SU-DHL-6 (cell line): ENCODE results near the gene MAK.

Source experiments
- H2AFZ ChIP-seq: fragments of 200-600 bp; sonication (generic); 2 replicates; pipeline ENCODE4 v1.6.1; 2014; ENCODE audit warnings: low read depth, mild to moderate bottlenecking, moderate library complexity, mixed read lengths, antibody characterized with exemption, low read length; ENCODE audit not compliant: severe bottlenecking
- H3F3A ChIP-seq: fragments of 200-600 bp; shearing (Covaris generic); 2 replicates; pipeline ENCODE4 v1.6.0; 2016; ENCODE audit warnings: antibody characterized with exemption, mild to moderate bottlenecking; ENCODE audit not compliant: insufficient read depth
- H3K27ac ChIP-seq: fragments of 200-600 bp; sonication (generic); 2 replicates; pipeline ENCODE4 v1.5.1; 2016; ENCODE audit warnings: low read depth, mild to moderate bottlenecking, low read length, moderate library complexity, mixed read lengths
- H3K27me3 ChIP-seq: fragments of 200-600 bp; sonication (generic), shearing (Covaris generic); 2 replicates; pipeline ENCODE4 v1.6.0; 2014; ENCODE audit warnings: mild to moderate bottlenecking, low read length
- H3K36me3 ChIP-seq: fragments of 200-600 bp; sonication (generic); 2 replicates; pipeline ENCODE4 v1.6.1; 2014; ENCODE audit warnings: mild to moderate bottlenecking, low read length, mixed read lengths
- H3K4me2 ChIP-seq: fragments of 300-600, 200-600 bp; shearing (Covaris generic), sonication (generic); 2 replicates; pipeline ENCODE4 v1.6.0; 2014; ENCODE audit warnings: low read length, low read depth, mild to moderate bottlenecking; ENCODE audit not compliant: poor library complexity, severe bottlenecking
- H3K4me3 ChIP-seq: fragments of 200-600 bp; sonication (generic); 2 replicates; pipeline ENCODE4 v1.5.1; 2014; ENCODE audit warnings: antibody characterized with exemption, low read length, mild to moderate bottlenecking, mixed read lengths; ENCODE audit not compliant: insufficient read depth, poor library complexity, severe bottlenecking
- H3K79me2 ChIP-seq: fragments of 200-600 bp; sonication (generic); 2 replicates; pipeline ENCODE4 v1.6.1; 2014; ENCODE audit warnings: mild to moderate bottlenecking, low read length, moderate library complexity; ENCODE audit not compliant: insufficient read depth
- H3K9ac ChIP-seq: fragments of 200-600 bp; sonication (generic); 2 replicates; pipeline ENCODE4 v1.7.0; 2014; ENCODE audit warnings: mild to moderate bottlenecking, low read length
- H3K9me2 ChIP-seq: fragments of 200-600 bp; sonication (generic); replicated peaks from 2 replicates; pipeline ENCODE4 v1.6.1; 2014; ENCODE audit warnings: low read length; ENCODE audit not compliant: insufficient read depth
- H3K9me3 ChIP-seq: fragments of 200-600 bp; sonication (generic); 2 replicates; pipeline ENCODE4 v1.6.1; 2014; ENCODE audit warnings: low read length, mixed read lengths; ENCODE audit not compliant: insufficient read depth
- H4K20me1 ChIP-seq: fragments of 200-600 bp; sonication (generic); 2 replicates; pipeline ENCODE4 v1.6.1; 2014; ENCODE audit warnings: low read depth, mild to moderate bottlenecking, antibody characterized with exemption, low read length, moderate library complexity, mixed read lengths
- EZH2phosphoT487 ChIP-seq: fragments of 200-600 bp; sonication (generic), shearing (Covaris generic); conservative IDR thresholded peaks from 2 replicates; pipeline ENCODE4 v1.6.1; 2018; ENCODE audit warnings: mild to moderate bottlenecking, antibody characterized with exemption, low read length, moderate library complexity, mixed read lengths
- TF ChIP-seq, protein P1 (sequence below): fragments of 200-600 bp; sonication (generic); IDR thresholded peaks from one replicate; pipeline ENCODE4 v1.5.1; 2017; ENCODE audit warnings: antibody characterized with exemption, mild to moderate bottlenecking, low read length, moderate library complexity; ENCODE audit not compliant: insufficient read depth, poor library complexity, severe bottlenecking

Gene MAK

DNA sequence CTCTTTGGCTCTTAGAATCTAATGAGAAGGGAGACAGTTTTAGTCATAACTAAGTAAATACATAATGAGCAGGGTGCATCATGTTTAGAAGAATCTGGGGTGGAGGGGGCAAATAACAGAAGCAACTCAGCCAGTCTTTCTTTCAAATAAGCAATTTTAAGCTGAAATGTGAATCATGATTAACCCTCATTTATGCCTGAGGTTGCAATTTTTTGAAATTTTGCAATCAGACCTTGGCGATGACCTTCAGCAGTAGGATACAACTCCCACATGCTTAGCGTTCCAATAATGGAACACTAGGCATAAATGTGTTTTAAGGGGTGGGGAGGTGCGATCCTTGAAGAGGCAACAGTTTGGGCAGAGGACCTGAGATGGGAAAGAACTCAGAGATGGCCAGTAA, 60.1 kb downstream of the MAK start:
- no peaks in the 10 kb centered on the region for H3K79me2 ChIP-seq
- H3K9ac ChIP-seq: no peak overlapping the region
- H3F3A ChIP-seq: no peaks in the 10 kb centered on the region
- no peak overlapping the region for H3K4me2 ChIP-seq
- H4K20me1 ChIP-seq: no peaks in the 10 kb centered on the region
- no peaks in the 10 kb centered on the region for H3K9me2 ChIP-seq
- peaks cover 3% of the 10 kb centered on the region; the same call in 1 of the 2 replicates for H3K36me3 ChIP-seq
- H3K9me3 ChIP-seq: no peaks in the 10 kb centered on the region
- no peak overlapping the region for H3K27ac ChIP-seq
- H3K27me3 ChIP-seq: no peaks in the 10 kb centered on the region
- TF ChIP-seq, protein P1, sequence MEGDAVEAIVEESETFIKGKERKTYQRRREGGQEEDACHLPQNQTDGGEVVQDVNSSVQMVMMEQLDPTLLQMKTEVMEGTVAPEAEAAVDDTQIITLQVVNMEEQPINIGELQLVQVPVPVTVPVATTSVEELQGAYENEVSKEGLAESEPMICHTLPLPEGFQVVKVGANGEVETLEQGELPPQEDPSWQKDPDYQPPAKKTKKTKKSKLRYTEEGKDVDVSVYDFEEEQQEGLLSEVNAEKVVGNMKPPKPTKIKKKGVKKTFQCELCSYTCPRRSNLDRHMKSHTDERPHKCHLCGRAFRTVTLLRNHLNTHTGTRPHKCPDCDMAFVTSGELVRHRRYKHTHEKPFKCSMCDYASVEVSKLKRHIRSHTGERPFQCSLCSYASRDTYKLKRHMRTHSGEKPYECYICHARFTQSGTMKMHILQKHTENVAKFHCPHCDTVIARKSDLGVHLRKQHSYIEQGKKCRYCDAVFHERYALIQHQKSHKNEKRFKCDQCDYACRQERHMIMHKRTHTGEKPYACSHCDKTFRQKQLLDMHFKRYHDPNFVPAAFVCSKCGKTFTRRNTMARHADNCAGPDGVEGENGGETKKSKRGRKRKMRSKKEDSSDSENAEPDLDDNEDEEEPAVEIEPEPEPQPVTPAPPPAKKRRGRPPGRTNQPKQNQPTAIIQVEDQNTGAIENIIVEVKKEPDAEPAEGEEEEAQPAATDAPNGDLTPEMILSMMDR: no peak
- TF ChIP-seq EZH2phosphoT487: no peak
- no peak overlapping the region for H3K4me3 ChIP-seq
- H2AFZ ChIP-seq: no peak overlapping the region

DNA sequence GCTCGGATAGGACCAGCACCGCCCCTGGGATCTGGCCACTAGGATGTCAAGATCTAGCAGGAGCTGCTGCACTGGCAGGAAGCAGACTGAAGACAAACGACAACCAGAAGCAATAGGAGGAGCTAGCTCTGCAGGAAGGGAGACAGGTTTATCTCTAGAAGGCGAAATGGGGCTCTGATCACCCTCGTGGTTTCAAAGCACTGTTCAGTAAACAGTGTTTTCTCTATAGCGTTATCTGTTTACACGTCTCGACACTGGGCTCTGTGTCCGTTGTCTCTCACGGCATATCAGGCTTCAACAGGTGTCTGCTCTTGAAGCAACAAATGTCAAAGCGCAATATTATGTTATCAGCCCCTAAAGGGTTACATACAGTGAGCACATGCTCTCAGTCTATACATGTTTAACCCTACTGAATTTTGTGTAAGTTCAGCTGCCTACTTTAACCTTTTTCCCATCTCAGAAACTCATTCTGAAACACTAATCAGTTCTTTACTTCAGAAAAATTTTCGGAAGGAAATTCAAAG, 66.9 kb downstream of the MAK start:
- no peak overlapping the region for H3K27ac ChIP-seq
- no peak overlapping the region for H3K4me3 ChIP-seq
- no peak overlapping the region for H3K9ac ChIP-seq
- H4K20me1 ChIP-seq: no peaks in the 10 kb centered on the region
- H3K27me3 ChIP-seq: no peaks in the 10 kb centered on the region
- peaks cover 3% of the 10 kb centered on the region; the same call in 1 of the 2 replicates for H3K36me3 ChIP-seq
- no peaks in the 10 kb centered on the region for H3F3A ChIP-seq
- no peak overlapping the region for H2AFZ ChIP-seq
- H3K9me3 ChIP-seq: no peaks in the 10 kb centered on the region
- TF ChIP-seq, protein P1: no peak
- TF ChIP-seq EZH2phosphoT487: no peak
- H3K79me2 ChIP-seq: no peaks in the 10 kb centered on the region
- H3K4me2 ChIP-seq: no peak overlapping the region
- H3K9me2 ChIP-seq: no peaks in the 10 kb centered on the region

DNA sequence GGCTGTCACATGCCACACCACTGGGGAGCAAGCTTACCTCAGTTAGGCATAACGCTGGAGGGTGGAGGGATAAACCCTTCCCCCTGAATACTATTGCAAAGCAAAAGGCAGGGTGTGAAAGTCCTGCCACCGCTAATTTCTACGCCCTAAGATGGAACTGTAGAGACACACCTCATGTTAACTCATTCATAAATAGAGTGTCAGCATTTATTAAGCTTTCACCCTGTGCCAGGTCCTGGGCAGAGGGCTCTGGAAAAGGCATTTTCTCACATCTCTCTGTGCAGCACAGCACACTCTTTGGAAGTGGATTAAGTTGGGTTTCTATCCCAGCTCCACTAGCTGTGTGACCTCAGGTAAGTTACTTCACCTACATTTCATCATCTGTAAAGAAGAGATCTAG, 68.9 kb downstream of the MAK start:
- Histone ChIP-seq H2AFZ (no peak overlapping the region), H3K79me2 (no peaks in the 10 kb centered on the region), H3F3A (no peaks in the 10 kb centered on the region), H3K9ac (no peak overlapping the region), H3K36me3 (peaks cover 3% of the 10 kb centered on the region; the same call in 1 of the 2 replicates), H3K27me3 (no peaks in the 10 kb centered on the region), H3K9me2 (no peaks in the 10 kb centered on the region), H3K4me2 (no peak overlapping the region), H3K27ac (no peak overlapping the region), H3K9me3 (no peaks in the 10 kb centered on the region), H4K20me1 (no peaks in the 10 kb centered on the region), H3K4me3 (no peak overlapping the region)
- TF ChIP-seq, protein P1: no peak
- TF ChIP-seq EZH2phosphoT487: no peak
